HTR-8/SVneo (cell line): ENCODE measurements around the gene NMB.
A peak's percentile ranks its signal among the peaks of the same experiment; 100 is the strongest.
"Not testable (repeated sequence)": the region's sequence is repeated elsewhere in the genome, so short reads cannot be mapped to it uniquely, and the experiment has no call there.

Source experiments
- DNase-seq: peaks from one replicate; pipeline ENCODE4 v3.0.0; 2011; ENCODE audit warnings: low spot score, mixed read lengths; ENCODE audit not compliant: insufficient read length
- FAIRE-seq: peaks from 2 replicates; lab custom pipeline; 2011; peaks lifted over from hg19 to GRCh38; lab: Jason Lieb, UNC

Gene NMB

GRCh38 chr15:84657748-84658079, 285 bp downstream of the NMB start:
- FAIRE-seq (no peak), DNase-seq (no peak)

GRCh38 chr15:84656972-84657371, 1.0 kb downstream of the NMB start:
- DNase-seq (no peak), FAIRE-seq (no peak)

- no peak for FAIRE-seq
- DNase-seq, result peak; percentile 70
Observed at GRCh38 chr15:84654689-84655453, 3.1 kb downstream of the NMB start.

GRCh38 chr15:84653910-84654688, 3.9 kb downstream of the NMB start, which contains the start of gene WDR73:
Gene WDR73, minus strand, starts transcription at chr15:84654283. Its CDS starts 9 bp downstream, at chr15:84654274.
- peak; percentile 72 for FAIRE-seq
- peak; percentile 86 for DNase-seq

- FAIRE-seq (no peak), DNase-seq (no peak)
Observed at GRCh38 chr15:84653584-84653909, 4.5 kb downstream of the NMB start.

GRCh38 chr15:84649706-84650105, 8.3 kb downstream of the NMB start:
- FAIRE-seq (no peak), DNase-seq (no peak)

- FAIRE-seq, result no peak
- no peak for DNase-seq
Observed at GRCh38 chr15:84648539-84648938, 9.5 kb downstream of the NMB start.

- DNase-seq (no peak), FAIRE-seq (no peak)
Observed at GRCh38 chr15:84647726-84648125, 10.3 kb downstream of the NMB start.

GRCh38 chr15:84645997-84646396, 12.0 kb downstream of the NMB start:
- DNase-seq, result no peak
- FAIRE-seq, result no peak

GRCh38 chr15:84645496-84645895, 12.5 kb downstream of the NMB start:
- FAIRE-seq (no peak), DNase-seq (no peak)

GRCh38 chr15:84643838-84644237, 14.2 kb downstream of the NMB start:
- DNase-seq, result no peak
- FAIRE-seq, result no peak

- DNase-seq, FAIRE-seq: not testable (repeated sequence)
Observed at GRCh38 chr15:84642640-84643039, 15.4 kb downstream of the NMB start.

GRCh38 chr15:84641871-84642270, 16.1 kb downstream of the NMB start:
- DNase-seq, FAIRE-seq: not testable (repeated sequence)

GRCh38 chr15:84638103-84638502, 19.9 kb downstream of the NMB start:
- DNase-seq (no peak), FAIRE-seq (no peak)

- DNase-seq (no peak), FAIRE-seq (no peak)
Observed at GRCh38 chr15:84634228-84634837, 23.7 kb downstream of the NMB start.

- no peak for DNase-seq
- FAIRE-seq, result peak; percentile 4
Observed at GRCh38 chr15:84633311-84634227, 24.4 kb downstream of the NMB start.

GRCh38 chr15:84631706-84632272, 26.2 kb downstream of the NMB start:
- no peak for DNase-seq
- FAIRE-seq, result no peak

- no peak for FAIRE-seq
- DNase-seq, result no peak
Observed at GRCh38 chr15:84629033-84629432, 29.0 kb downstream of the NMB start.

- no peak for FAIRE-seq
- no peak for DNase-seq
Observed at GRCh38 chr15:84625123-84625522, 32.9 kb downstream of the NMB start.

GRCh38 chr15:84624359-84624758, 33.6 kb downstream of the NMB start:
- no peak for DNase-seq
- no peak for FAIRE-seq
